Esophagus squamous epithelium (tissue), 4 donors: ENCODE data around the gene PPP1R3A.

Experiments used
- POLR2A ChIP-seq, 4 donors: fragments of 450-650 bp; IDR thresholded peaks; one replicate each; pipeline ENCODE4 v1.6.1; 2017; ENCODE audit warnings: antibody characterized with exemption in 4 of 4, mild to moderate bottlenecking in 4 of 4, moderate library complexity in 3 of 4
- TF ChIP-seq, protein P1 (sequence below), 6 experiments: fragments of 450-650 bp in 4 of 6; fragments of 200-600 bp in 2 of 6; sonication (generic) in 2 of 6; IDR thresholded peaks; one replicate each; pipeline ENCODE4 v1.5.1; 2016 to 2019; ENCODE audit warnings: antibody characterized with exemption in 6 of 6, mild to moderate bottlenecking in 4 of 6, moderate library complexity in 4 of 6

- TF ChIP-seq POLR2A (IDR thresholded peaks at IDR 0.05), result no peak
- TF ChIP-seq, protein P1, sequence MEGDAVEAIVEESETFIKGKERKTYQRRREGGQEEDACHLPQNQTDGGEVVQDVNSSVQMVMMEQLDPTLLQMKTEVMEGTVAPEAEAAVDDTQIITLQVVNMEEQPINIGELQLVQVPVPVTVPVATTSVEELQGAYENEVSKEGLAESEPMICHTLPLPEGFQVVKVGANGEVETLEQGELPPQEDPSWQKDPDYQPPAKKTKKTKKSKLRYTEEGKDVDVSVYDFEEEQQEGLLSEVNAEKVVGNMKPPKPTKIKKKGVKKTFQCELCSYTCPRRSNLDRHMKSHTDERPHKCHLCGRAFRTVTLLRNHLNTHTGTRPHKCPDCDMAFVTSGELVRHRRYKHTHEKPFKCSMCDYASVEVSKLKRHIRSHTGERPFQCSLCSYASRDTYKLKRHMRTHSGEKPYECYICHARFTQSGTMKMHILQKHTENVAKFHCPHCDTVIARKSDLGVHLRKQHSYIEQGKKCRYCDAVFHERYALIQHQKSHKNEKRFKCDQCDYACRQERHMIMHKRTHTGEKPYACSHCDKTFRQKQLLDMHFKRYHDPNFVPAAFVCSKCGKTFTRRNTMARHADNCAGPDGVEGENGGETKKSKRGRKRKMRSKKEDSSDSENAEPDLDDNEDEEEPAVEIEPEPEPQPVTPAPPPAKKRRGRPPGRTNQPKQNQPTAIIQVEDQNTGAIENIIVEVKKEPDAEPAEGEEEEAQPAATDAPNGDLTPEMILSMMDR (IDR thresholded peaks at IDR 0.05), result no peak
Measured at GRCh38 chr7:113831556-113831955, 87.3 kb downstream of the PPP1R3A start.
